MG63 (cell line): ENCODE measurements around the gene F2RL3. TPM values are rescaled to one million over a fixed set of nuclear protein-coding genes. Genes with fewer than 3 reads are reported as not detected.

Experiments
- DNase-seq: peaks from one replicate; pipeline ENCODE4 v3.0.0-alpha.2; 2020
- H3K27me3 ChIP-seq: fragments of 250-450 bp; sonication (Bioruptor Pico); 2 replicates; pipeline ENCODE4 v1.5.1; 2020; ENCODE audit warnings: mild to moderate bottlenecking, moderate library complexity
- H3K36me3 ChIP-seq: fragments of 250-450 bp; sonication (Bioruptor Pico); 2 replicates; pipeline ENCODE4 v1.5.1; 2020; ENCODE audit warnings: mild to moderate bottlenecking, moderate library complexity
- H3K4me3 ChIP-seq: fragments of 250-450 bp; sonication (Bioruptor Pico); 2 replicates; pipeline ENCODE4 v1.5.1; 2020; ENCODE audit warnings: mild to moderate bottlenecking, moderate library complexity
- H3K9me3 ChIP-seq: fragments of 250-450 bp; sonication (Bioruptor Pico); 2 replicates; pipeline ENCODE4 v1.5.1; 2020; ENCODE audit warnings: mild to moderate bottlenecking, moderate library complexity
- total RNA-seq: library from RNA; depleted of rRNA; stranded (reverse); fragments of >200 nt; shearing (Covaris generic); gene quantifications from 2 replicates; pipeline ENCODE4 v1.2.3, GENCODE V29; 2014; ENCODE audit warnings: low replicate concordance; rRNA removed

Gene F2RL3
- not detected in 2 replicates for total RNA-seq

DNA sequence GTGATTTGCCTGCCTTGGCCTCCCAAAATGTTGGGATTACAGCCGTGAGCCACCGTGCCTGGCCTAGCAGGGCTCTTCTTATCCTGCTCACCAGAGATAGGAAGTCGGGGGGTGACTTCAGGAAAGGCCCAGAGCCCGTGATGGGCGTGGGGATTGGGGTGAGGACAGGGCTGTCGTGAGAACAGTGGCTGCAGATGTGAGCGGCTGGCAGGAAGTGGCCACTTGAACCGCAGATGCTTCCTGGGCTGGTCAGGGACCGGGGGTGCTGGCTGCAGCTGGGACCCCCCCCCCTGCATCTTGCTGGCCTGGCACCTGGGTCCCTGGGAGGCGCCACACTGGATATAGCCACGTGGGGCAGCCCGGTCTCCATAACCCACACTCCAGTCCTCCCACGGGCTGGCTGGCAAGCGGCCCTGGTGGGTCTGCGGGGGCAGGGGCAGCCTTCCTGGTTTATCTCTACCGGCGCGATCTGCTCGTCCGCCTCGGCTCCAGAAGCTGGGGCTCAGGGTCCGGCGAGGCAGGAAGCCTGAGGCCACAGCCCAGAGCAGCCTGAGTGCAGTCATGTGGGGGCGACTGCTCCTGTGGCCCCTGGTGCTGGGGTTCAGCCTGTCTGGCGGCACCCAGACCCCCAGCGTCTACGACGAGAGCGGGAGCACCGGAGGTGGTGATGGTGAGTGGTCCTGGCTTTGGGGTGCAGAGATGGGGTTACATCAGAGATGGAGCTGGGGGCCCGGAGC is at the start of gene F2RL3:
Gene F2RL3, plus strand, starts transcription at position 371 of the 737 bp plus-strand sequence. Its CDS starts 191 bp downstream, at position 562.
- no peaks in the 10 kb centered on the region for H3K27me3 ChIP-seq
- no peak for DNase-seq
- peak within 1 kb of the TSS; percentile 14; the same call in 1 of the 2 replicates for H3K4me3 ChIP-seq
- H3K9me3 ChIP-seq: no peaks in the 10 kb centered on the region
- H3K36me3 ChIP-seq: no peaks in the 10 kb centered on the region

- peaks cover 83% of the 10 kb centered on the region for H3K36me3 ChIP-seq
- no peak overlapping the region for H3K4me3 ChIP-seq
- H3K27me3 ChIP-seq: no peaks in the 10 kb centered on the region
- H3K9me3 ChIP-seq: no peaks in the 10 kb centered on the region
- no peak for DNase-seq
Measured at GRCh38 chr19:16841391-16841926, 47.3 kb upstream of the F2RL3 start.

GRCh38 chr19:16846901-16847300 is 41.9 kb upstream of the F2RL3 start:
- H3K4me3 ChIP-seq: no peak overlapping the region
- no peaks in the 10 kb centered on the region for H3K27me3 ChIP-seq
- no peaks in the 10 kb centered on the region for H3K9me3 ChIP-seq
- H3K36me3 ChIP-seq: peaks cover 93% of the 10 kb centered on the region
- DNase-seq: no peak

DNA sequence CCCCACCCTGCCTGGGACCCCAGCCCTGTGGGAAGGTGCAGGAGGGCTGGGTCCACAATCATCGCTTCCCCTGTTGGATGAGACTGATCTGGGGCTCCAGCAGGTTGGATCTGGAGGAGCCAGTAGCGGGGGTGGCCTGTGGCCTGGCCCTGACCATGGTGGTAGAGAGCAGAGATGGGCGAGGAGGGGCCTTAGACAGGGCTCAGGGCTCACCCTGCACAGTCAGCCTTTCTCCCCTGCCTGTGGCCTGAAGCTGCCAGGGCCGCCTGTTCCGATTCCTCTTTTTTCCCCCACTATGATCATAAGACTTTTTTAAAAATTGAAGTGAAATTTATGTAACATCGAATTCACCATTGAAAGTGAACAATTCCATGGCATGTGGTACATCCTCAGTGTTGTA is 41.4 kb upstream of the F2RL3 start:
- Histone ChIP-seq H3K27me3 (no peaks in the 10 kb centered on the region), H3K9me3 (no peaks in the 10 kb centered on the region), H3K4me3 (no peak overlapping the region), H3K36me3 (peaks cover 93% of the 10 kb centered on the region)
- DNase-seq: no peak

DNA sequence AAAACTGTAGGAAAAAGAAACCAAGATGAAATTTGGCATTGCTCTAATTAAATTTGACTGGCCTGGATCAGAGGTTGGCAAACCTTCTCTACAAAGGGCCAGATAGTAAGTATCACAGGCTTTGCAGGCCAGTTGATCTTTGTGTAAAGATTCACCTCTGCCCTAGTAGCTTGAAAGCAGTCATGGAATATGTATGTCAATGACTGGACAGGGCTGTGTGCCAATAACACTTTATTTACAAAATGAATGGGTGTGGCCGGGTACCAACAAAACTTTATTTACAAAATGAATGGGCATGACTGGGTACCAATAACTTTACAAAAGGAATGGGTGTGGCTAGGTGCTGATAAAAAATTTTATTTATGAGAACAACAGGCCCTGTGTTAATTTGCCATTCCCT is 39.6 kb upstream of the F2RL3 start:
- no peaks in the 10 kb centered on the region for H3K27me3 ChIP-seq
- no peaks in the 10 kb centered on the region for H3K9me3 ChIP-seq
- no peak overlapping the region for H3K4me3 ChIP-seq
- peaks cover 95% of the 10 kb centered on the region for H3K36me3 ChIP-seq
- DNase-seq: peak; percentile 55

GRCh38 chr19:16850133-16850532 is 38.7 kb upstream of the F2RL3 start:
- Histone ChIP-seq H3K27me3 (no peaks in the 10 kb centered on the region), H3K4me3 (no peak overlapping the region), H3K9me3 (no peaks in the 10 kb centered on the region), H3K36me3 (peaks cover 94% of the 10 kb centered on the region)
- no peak for DNase-seq

- Histone ChIP-seq H3K27me3 (no peaks in the 10 kb centered on the region), H3K9me3 (no peaks in the 10 kb centered on the region), H3K4me3 (no peak overlapping the region), H3K36me3 (peaks cover 92% of the 10 kb centered on the region)
- peak; percentile 30 for DNase-seq
Measured at GRCh38 chr19:16851031-16851712, 37.6 kb upstream of the F2RL3 start.

GRCh38 chr19:16853066-16853465 is 35.7 kb upstream of the F2RL3 start:
- no peaks in the 10 kb centered on the region for H3K9me3 ChIP-seq
- no peak overlapping the region for H3K4me3 ChIP-seq
- H3K36me3 ChIP-seq: peaks cover 85% of the 10 kb centered on the region
- no peak for DNase-seq
- no peaks in the 10 kb centered on the region for H3K27me3 ChIP-seq

- H3K9me3 ChIP-seq: no peaks in the 10 kb centered on the region
- no peaks in the 10 kb centered on the region for H3K27me3 ChIP-seq
- peaks cover 82% of the 10 kb centered on the region for H3K36me3 ChIP-seq
- no peak overlapping the region for H3K4me3 ChIP-seq
- DNase-seq: no peak
Measured at GRCh38 chr19:16856091-16856490, 32.7 kb upstream of the F2RL3 start.

DNA sequence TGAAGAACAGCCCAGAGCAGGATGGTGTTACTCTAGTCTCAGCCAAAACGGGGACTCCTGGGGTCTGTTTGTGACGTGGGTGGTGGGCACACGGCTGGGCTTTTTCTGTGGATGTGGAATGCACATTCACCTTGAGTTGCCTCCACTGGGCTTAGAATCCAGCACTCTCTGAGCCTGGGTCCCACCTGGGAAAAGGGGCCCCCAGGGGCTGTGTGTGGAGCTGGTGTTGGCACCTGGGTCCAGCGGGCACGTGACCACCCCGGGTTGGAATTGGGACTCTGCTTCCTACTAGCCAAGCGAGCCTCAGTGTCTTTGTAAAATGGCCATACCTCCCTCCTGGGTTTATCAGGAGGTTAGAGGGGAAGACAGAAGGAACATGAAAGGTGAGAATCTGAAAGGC is 29.2 kb upstream of the F2RL3 start:
- DNase-seq: no peak
- H3K36me3 ChIP-seq: peaks cover 80% of the 10 kb centered on the region
- H3K4me3 ChIP-seq: no peak overlapping the region
- no peaks in the 10 kb centered on the region for H3K27me3 ChIP-seq
- no peaks in the 10 kb centered on the region for H3K9me3 ChIP-seq

DNA sequence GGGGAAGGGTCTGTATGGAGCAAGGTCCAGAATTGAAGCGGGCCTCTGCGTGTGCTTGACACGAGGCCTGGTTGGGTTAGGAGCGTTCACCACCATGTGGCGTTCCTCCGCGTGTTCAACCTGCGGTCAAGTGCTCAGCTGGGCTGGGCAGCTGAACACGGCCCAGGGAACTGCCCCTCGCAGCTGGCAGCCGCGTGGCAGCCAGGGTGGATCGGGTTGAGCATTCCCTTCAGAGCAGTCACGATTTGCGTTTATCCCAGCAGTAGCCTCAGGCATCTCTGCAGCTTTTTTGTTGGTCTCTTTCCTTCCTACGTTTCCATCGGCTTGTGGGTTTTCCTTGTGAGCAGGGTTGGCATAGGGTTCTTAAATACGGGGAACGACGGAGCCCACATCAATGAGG is 28.7 kb upstream of the F2RL3 start:
- peak; percentile 70 for DNase-seq
- no peaks in the 10 kb centered on the region for H3K27me3 ChIP-seq

GRCh38 chr19:16861011-16861410 is 27.8 kb upstream of the F2RL3 start:
- no peaks in the 10 kb centered on the region for H3K27me3 ChIP-seq
- H3K36me3 ChIP-seq: peaks cover 80% of the 10 kb centered on the region
- H3K9me3 ChIP-seq: no peaks in the 10 kb centered on the region
- DNase-seq: no peak
- no peak overlapping the region for H3K4me3 ChIP-seq

More for the DNA sequence above, 28.7 kb upstream of the F2RL3 start:
- Histone ChIP-seq H3K36me3 (peaks cover 80% of the 10 kb centered on the region), H3K9me3 (no peaks in the 10 kb centered on the region), H3K4me3 (no peak overlapping the region)

GRCh38 chr19:16861834-16862233 is 27.0 kb upstream of the F2RL3 start:
- Histone ChIP-seq H3K4me3 (no peak overlapping the region), H3K36me3 (peaks cover 85% of the 10 kb centered on the region), H3K9me3 (no peaks in the 10 kb centered on the region), H3K27me3 (no peaks in the 10 kb centered on the region)
- no peak for DNase-seq

GRCh38 chr19:16862826-16863415 is 25.9 kb upstream of the F2RL3 start:
- H3K4me3 ChIP-seq: no peak overlapping the region
- no peak for DNase-seq
- peaks cover 87% of the 10 kb centered on the region for H3K36me3 ChIP-seq
- H3K27me3 ChIP-seq: no peaks in the 10 kb centered on the region
- no peaks in the 10 kb centered on the region for H3K9me3 ChIP-seq

DNA sequence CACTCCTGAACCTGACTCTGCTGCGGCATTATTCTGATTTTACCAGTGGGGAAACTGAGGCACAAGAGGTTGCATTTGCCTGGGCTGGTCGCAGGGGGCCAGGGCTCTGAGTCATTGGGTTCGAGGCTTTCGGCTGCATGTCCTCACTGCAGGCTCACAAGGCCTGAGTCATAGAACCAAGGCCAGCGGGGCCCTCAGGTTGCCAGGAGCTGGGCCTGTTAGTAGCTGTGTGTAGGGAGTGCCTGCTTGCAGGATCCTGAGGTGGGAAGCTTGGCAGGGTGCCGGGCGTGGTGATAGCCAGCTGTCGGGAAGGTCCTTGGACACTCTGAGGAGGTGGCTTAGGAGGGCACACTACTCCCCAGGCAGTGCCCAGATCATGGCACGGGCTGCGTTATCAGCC is 21.6 kb upstream of the F2RL3 start:
- Histone ChIP-seq H3K4me3 (no peak overlapping the region), H3K36me3 (peaks cover 85% of the 10 kb centered on the region), H3K9me3 (no peaks in the 10 kb centered on the region), H3K27me3 (no peaks in the 10 kb centered on the region)
- peak; percentile 47 for DNase-seq

GRCh38 chr19:16868423-16869130 is 20.2 kb upstream of the F2RL3 start:
- H3K27me3 ChIP-seq: no peaks in the 10 kb centered on the region
- peaks cover 80% of the 10 kb centered on the region for H3K36me3 ChIP-seq
- DNase-seq: no peak
- H3K9me3 ChIP-seq: no peaks in the 10 kb centered on the region
- H3K4me3 ChIP-seq: no peak overlapping the region
